ENCODE results near the gene PRMT1.

- TF ChIP-seq POLR2A (IDR thresholded peaks at IDR 0.05) (no peak), CTCF (IDR thresholded peaks at IDR 0.05) (no peak), EP300 (IDR thresholded peaks at IDR 0.05; ENCODE audit: low read depth) (no peak), POLR2AphosphoS5 (IDR thresholded peaks at IDR 0.05) (no peak)
Observed at GRCh38 chr19:49687566-49688316, 10.7 kb downstream of the PRMT1 start.

Measured in transverse colon (tissue), 4 donors.